ENCODE measurements around the gene HDAC10.
"Not testable (repeated sequence)": the region's sequence is repeated elsewhere in the genome, so short reads cannot be mapped to it uniquely, and the experiment has no call there.

Gene HDAC10

DNA sequence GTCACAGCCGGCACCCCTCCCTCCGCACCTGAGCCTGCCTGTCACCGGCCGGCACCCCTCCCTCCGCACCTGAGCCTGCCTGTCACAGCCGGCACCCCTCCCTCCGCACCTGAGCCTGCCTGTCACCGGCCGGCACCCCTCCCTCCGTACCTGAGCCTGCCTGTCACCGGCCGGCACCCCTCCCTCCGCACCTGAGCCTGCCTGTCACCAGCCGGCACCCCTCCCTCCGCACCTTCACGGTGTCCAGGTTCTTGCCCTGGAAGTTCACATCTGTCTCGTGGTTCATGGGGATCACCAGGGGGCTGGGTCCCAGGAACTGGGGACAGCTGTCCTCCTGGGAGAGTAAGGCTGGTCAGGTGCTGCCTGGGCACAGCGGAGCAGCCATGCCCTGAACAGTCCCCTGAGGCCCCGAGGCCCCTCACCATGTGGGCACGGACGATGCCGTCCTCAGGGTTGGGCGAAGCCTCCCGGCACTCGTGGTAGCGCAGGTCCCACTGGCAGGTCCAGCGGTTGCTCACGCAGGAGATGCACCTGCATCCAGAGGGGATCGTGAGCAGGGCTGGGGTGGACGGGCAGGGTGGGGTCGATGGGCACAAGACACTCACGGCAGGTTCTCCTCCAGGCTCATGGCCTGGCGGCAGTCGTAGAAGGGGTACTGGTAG lies 34.6 kb upstream of the HDAC10 start:
- no peak for DNase-seq (ENCODE audit: low read depth)

DNA sequence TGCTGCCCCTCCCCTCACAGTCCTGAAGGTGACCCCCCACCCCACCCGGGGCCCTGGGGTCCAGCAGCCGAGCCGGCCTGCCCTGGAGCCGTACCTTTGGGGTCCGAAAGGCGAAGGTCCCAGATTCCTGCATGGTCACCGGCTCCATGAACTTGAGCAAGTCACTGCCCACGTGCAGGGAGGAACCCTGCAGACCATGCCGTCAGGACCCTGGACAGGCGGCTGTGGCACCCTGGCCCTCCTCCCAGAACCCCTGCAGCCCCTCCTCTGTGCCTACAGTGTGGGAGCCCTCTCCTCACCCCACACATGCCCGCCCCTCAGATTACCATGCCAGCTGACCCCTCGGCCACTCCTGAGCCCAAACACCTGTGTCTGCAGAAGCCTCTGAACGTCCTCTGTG lies 33.4 kb upstream of the HDAC10 start:
- DNase-seq (ENCODE audit: low read depth) = no peak

DNA sequence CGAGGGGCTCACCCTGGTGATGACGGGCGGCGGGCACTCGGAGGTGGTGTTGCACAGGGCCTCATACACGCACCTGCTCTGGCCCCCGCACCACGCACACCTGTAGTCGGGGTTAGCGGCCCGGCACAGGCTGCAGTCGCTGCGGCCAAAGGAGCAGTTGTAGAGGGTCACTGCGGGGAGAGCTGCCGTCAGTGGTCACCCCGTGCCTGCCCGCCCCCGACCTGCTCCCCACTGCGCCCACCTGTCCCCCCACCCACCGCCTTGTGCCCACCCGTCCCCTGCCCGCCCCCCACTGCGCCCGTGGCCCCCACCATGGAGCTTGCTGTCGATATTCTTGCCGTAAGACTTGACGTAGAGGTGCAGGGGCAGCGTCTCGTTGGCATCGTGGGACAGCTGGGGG lies 32.8 kb upstream of the HDAC10 start:
- DNase-seq (ENCODE audit: low read depth) = no peak

DNA sequence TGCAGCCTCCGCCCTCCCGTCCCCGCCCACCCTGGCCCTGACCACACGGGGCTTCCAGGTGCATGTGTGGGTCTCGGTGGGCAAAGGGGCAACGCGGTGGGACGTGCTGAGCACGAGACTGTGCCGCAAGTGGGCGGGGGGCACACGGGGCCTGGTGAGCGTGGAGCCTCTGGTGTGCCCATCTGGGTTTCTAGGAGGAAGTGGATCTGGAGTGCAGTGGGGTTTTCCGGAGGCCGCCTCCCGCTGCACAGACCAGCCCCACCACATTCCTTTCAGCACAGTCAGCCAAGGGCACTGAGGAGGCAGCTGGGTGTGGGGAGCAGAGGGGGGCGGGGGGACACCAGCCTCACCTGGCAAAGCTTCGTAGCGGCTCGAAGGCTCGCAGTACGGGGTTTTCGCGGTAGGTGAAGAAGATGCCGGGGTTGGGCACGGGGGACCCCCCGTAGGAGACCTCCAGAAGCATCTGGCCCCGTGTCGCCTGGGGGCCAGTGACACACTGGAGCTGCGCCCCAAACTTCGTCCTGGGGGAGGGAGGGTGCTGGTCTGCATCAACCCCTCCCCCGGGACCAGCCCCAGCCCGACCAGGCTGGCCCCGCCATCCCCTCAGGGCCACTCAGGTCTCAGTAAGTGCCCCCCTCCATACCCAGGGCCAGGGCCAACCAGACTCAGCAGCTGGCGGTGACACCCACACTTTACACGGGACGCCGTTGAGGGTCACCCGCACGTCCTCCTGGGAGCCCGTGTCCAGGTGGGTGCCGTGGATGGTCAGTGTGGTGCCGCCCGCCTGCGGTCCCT lies 31.5 kb upstream of the HDAC10 start:
- DNase-seq (ENCODE audit: low read depth) = no peak

DNA sequence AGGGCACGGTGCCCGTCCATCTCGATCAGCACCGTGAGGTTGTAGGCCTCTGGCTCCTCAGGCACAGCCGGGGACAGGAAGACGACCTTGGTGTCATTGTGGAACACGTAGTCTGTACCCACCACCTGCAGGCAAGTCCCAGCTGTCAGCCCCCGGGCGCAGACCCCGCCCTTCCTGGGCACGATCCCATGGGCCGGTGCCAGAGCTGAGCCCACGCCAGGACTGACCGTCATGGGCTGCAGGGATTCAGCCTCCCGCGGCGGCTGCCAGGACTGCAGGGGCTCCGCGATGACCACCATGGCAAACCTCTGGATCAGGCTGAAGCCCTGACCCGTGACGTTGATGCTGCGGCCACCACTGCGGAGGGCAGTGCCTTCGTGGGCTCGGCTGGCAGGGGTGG lies 30.9 kb upstream of the HDAC10 start:
- no peak for DNase-seq (ENCODE audit: low read depth)

DNA sequence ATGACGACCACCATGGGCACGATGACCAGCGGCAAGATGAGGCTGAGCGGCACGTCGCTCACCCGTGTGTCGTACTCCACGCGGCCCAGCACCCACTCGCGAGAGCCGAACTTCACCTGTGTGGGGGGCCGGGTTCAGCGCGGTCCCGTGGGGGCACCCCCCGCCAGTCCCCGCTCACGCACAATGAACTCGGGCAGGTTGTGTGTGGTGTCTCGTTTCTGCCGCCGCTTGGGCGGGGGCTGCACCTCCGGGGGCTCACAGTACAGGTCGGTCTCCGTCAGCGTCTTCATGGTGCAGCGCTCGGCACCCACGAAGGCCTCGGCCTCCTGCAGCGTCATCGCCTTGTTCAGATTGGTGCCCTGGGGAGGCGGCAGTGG lies 30.3 kb upstream of the HDAC10 start:
- DNase-seq (ENCODE audit: low read depth) = no peak

DNA sequence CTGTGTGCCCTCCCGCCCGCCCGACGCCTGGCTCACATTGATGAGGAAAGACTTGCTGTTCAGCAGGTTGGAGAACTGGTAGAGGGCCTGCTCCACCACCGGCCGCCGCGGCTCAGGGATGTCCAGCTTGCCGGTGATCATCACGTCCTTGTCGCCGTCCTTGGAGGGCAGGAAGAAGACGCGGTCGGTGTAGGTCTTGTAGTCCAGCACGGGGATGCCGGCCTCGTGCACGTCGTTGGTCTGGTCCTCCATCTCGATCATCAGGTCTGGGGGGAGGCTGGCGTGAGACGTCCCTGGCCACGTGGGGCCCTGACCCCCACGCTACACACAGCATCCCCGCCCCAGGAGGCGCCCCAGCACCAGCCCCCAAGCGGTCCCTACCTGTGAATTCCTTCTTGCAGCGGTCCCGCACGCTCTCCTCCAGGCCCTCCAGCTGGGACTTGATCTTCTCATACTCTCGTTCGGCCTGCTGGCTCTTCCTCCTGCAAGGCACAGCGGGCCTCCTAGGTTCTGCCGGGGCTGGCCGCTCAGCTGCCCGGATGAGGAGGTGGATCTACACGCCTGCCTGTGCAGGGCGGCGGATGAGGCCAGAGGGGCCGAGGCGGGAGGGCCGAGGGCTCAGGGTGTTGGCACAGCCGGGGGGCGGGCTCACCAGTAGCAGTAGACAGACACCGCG lies 29.8 kb upstream of the HDAC10 start:
- no peak for DNase-seq (ENCODE audit: low read depth)

DNA sequence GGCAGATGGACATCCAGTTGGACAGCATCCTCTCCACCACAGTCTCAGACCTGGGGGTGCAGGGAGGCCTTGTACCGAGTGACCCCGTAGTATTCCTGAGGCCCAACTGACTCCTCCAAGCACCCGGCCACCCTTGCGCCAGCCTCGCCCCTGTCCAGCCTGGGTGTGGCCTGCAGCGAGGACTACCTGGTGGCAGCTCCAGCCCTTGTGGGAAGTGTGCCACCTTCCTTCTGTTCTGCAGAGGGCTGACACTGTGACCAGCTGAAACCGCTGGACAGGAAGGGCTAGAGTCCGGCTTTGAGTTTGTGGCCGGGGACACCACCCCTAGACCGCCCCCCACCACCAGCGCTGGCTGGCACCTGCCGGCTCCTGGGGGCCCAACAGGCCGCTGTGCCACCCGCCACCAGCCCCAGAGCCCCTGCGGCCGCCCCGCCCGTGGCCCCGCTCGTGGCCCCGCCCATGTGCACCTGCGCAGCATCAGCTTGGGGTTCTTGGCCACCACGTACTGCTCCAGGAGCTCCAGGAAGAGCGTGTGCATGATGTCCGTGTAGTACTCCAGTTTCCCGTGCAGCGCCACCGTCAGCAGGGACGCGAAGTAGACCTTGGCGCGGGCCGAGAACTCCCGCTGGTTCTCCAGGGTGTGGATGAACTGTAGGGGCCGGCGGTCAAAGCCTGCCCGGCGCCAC lies 29.1 kb upstream of the HDAC10 start:
- no peak for DNase-seq (ENCODE audit: low read depth)

DNA sequence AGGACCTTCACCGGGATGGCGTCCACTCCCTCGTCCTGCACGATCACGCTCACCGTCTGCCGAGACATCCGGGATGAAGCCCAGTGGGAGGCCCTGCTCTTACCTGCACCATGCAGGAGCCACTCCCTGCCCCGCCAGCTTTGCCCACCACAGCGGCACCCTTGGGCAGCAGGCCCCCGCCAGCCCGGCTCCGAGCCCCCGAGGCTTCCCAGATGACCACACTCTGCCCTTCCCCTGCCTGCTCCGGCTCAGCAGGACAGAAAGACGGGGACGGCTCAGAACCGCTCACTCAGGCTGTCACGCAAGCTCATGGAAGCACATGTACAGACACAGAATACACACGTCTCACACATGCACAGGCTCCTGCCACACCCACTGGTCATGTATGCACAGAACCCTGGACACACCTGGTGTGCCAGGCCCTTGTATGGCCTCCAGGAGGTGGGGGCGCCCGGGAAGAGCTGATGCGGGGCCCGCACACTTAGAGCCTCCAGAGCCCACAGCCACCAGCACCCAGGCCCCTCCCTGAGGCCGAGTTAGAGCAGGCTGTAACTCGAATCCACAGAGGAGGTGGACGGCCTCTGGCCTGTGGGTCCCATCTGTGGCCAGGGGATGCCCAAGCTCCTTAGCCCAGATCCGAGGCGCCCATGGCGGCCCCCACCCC lies 28.0 kb upstream of the HDAC10 start:
- no peak for DNase-seq (ENCODE audit: low read depth)

DNA sequence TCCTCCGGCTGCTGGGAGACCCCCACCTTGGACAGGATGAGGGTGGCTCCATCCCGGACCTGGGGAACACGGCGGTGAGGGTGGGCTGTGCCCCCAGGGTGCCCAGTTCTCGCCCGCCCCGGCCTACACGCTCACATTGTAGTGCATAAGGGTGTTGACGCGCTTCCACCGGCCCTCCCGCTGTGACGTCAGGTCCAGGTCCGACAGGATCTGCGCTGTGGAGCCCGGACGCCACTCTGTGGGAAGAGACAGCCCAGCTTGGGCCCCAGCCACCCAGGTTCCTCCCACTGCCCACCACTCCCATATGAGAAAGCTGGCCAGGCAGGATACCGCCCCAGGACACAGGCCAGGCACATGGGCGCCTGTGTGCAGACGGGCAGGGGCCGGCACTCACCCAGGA lies 27.4 kb upstream of the HDAC10 start:
- no peak for DNase-seq (ENCODE audit: low read depth)

DNA sequence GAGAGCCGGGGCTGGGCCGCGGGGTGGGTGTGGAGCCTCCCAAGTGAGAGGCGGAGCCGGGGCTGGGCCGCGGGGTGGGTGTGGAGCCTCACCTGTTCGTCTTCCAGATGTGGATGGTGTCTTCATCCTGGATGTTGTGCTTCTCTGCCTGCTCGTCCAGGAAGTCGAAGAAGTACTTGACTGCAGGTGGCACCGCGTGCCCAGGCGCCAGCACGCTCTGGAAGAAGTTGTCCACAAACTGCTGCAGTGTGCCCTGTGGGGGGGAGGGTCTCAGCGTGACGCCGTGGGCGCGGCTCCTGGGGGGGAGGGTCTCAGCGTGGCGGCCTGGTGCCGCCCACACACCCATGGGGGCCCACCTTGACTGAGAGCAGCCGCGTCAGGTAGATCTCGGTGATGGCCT lies 26.7 kb upstream of the HDAC10 start:
- DNase-seq (ENCODE audit: low read depth) = no peak

DNA sequence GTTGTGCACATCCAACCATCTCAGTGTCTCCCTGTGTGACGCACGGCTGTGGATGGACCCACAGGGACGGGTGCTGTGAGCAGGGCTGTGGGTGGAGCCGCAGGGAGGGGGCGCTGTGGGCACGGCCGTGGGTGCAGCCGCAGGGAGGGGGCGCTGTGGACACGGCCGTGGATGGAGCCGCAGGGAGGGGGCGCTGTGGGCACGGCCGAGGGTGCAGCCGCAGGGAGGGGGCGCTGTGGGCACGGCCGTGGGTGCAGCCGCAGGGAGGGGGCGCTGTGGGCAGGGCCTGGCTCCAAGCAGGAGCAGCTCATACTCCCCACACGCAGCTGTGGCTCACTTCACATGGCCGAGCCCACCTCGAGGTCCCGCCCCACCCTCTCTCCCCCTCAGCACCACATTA lies 25.1 kb upstream of the HDAC10 start:
- no peak for DNase-seq (ENCODE audit: low read depth)

DNA sequence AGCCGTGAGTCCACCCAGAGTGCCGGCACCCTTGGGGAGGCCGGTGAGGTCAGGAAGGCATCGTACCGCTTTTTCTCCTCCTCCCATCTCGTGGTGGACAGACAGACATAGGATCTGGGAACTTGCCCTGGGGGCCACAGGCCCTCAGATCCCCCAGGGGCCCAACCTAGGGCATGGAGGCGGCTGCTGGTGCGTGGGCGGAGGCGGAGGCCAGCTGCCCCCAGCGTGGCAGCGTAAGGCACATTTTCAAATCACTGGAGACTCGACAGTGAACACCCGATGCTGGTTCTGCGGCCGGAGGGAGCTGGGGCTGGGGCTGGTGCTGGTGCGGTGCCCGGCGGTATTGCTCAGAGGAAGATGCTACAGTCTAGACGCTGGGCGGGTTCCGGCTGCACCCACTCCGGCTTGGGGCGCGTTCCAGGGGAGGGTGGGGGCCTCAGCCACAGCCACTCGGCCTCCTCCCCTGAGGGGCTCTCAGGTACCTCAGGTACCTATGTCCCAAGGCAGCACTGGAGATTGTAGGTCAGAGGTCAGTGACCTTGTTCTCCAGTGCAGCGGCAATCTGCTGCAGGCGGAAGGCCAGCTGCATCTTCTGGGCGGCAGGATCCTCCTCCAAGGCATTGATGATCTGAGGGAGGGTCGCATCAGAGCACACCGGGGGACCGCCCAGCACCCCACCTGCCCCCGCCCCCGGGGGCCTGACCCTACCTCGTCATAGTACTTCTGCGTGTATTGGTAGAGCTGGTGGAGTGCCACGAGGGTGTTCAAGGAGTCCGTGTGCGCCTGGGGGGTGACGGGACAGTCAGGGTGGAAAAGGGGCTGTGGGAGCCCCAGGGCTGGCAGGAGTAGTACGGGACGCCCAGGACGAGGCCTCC lies 24.4 kb upstream of the HDAC10 start:
- DNase-seq (ENCODE audit: low read depth) = no peak

DNA sequence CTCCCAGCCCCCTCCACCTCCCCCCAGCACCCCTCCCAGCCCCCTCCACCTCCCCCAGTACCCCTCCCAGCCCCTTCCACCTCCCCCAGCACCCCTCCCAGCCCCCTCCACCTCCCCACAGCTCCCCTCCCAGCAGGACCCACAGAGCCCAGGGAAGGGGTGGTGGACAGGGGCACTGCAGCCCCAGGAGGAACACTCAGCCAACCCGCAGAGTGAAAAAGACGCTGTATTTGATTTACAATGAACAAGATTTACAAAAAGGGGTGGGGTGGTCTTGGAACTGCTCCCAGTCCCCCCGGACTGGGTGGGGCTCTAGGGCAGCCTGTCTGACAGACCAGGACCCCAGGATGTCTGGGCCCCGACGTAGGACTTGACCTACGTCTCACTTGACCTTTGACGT lies 23.7 kb upstream of the HDAC10 start:
- no peak for DNase-seq (ENCODE audit: low read depth)

DNA sequence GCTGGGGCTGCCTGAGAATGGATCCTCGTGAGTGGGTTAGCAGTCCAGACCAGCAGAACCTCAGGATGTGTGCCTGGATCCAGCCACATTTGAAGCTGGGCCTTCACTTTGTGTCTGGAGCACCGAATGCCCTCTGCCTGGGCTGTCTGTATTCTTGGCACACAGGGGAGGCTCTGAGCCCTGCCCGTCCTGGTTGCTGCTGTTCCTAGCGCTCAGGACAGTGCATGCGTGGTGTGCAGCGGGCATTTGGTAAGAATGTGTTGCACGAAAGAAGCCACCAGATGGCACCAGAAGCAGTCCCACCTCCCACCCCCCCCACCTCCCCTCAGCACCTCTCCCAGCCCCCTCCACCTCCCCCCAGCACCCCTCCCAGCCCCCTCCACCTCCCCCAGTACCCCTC lies 23.2 kb upstream of the HDAC10 start:
- DNase-seq (ENCODE audit: low read depth) = no peak

DNA sequence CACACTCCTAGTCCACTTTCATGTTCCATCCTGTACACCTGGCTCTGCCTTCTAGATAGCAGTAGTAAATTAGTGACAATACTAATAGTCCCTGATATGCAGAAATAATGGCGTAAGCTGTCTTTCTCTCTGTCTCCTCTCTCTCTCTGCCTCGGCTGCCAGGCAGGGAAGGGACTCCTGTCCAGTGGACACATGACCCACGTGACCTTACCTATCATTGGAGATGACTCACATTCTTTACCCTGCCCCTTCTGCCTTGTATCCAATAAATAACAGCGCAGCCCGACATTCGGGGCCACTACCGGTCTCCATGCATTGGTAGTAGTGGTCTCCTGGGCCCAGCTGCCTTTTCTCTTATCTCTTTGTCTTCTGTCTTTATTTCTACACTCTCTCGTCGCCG lies 22.7 kb upstream of the HDAC10 start:
- DNase-seq (ENCODE audit: low read depth) = not testable (repeated sequence)

DNA sequence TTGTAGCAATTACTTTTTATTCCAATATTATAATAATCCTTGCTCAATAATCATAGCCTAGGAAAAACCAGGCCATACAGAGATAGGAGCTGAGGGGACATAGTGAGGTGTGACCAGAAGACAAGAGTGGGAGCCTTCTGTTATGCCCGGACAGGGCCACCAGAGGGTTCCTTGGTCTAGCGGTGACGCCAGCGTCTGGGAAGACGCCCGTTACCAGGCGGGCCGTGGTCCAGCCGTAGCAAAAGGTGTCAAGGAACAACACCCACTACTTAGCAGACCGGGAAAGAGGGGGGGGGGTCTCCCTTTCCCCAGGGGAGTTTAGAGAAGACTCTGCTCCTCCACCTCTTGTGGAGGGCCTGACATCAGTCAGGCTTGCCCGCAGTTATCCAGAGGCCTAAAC lies 22.3 kb upstream of the HDAC10 start:
- DNase-seq (ENCODE audit: low read depth) = not testable (repeated sequence)

DNA sequence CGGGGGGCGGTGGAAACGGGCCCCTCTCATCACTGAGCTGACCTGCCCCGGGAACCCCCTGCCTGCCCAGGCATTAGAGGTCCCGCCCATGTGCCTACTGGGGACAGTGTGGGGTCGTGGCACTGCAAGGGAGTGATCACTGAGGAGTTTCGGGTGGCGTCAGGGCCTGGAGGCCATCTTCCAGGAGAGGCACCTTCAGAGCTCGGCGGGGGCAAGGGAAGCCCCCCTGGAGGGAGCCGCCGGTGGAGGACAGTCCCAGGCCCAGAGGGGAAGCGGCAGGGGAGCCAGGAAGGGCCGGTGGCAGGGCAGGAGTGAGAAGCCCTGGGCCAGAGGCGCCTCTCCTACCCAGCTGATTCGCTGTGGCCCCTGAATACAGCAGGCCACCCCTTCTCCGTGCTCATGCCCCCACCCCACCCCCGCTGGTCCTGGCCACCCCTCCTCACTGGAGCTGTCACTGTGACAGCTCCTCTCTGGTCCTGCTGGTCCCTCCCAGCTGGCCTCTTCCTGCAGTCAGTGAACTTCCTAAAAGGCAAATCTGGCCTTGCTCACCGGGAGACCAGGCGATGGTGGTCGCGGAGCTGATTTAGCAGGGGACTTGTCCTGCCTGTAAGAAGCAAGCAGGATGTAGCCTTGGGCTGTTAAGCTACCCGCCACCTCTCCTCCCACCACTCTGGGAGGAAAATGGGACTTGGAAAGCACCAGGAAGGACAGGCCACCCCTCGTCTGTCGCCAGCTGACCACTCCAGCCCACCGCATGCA lies 21.2 kb upstream of the HDAC10 start:
- no peak for DNase-seq (ENCODE audit: low read depth)

DNA sequence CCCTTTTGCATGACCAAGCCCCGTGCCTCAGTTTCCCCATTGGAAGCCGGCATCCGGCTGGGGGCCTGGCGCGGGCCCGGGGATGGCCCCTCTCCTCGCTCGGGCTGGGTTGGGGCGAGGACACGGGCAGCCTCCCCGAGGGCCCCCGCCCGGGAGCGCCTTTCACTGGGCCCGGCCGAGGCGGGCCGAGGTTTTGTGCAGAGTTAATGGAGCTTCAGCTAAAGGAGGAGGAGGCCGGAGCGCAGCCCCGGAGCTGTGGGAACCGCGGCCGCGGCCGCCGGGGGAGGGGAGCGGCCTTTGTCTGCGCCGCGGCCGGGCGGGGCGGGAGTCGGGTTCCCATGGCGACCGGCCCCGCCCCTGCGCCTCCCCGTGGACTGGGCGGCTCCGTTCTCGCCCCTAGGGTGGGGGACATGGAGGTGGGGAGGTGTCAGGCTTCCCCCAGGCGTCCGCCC lies 20.5 kb upstream of the HDAC10 start:
- DNase-seq (ENCODE audit: low read depth) = peak; percentile 26

DNA sequence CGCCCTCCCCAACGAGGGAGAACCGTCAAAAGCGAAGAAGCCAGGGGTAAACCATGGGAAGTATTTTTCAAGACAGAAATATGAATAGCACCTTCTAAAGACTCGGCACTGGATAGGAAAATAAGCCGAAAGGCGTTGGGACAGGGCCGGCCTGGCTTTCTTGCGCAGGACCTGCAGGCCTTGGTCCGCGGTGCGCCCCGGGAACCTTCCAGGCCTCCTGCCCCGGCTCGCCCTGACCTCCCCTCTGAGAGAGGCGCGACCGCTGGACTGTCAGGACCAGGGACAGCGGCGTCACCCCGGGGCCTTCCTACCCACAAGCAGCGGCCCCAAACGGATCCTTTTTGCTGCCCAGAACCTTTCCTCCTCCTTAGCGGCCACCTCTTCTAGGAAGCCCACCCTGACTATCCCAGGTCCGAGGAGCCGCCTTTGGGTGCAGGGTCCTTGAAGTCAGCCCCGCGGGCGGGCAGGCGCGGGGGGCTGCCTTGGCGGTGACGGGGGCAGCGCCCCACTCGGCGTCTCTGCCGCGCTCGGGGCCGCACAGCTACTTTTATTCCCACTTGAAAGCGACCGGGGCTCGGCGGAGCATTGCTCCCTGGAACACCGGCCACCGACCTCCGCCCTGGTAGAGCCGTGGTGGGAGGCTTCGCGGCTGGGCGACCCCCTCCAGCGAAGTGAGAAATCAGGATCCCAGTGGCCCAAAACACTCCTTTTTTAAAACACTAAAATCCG lies 19.8 kb upstream of the HDAC10 start:
- peak; percentile 50 for DNase-seq (ENCODE audit: low read depth)
